Measurements from ENCODE around the gene CACNG4. TPM values are rescaled to one million over a fixed set of nuclear protein-coding genes. Genes with fewer than 3 reads are reported as not detected.

Gene CACNG4
- 10 to 100 TPM in 1 of 4 donors, 1 to 10 TPM in 3; 4.3 to 19.2 (median 5.1) TPM for polyA plus RNA-seq (ENCODE audit: insufficient read length in 4 of 4)

DNA sequence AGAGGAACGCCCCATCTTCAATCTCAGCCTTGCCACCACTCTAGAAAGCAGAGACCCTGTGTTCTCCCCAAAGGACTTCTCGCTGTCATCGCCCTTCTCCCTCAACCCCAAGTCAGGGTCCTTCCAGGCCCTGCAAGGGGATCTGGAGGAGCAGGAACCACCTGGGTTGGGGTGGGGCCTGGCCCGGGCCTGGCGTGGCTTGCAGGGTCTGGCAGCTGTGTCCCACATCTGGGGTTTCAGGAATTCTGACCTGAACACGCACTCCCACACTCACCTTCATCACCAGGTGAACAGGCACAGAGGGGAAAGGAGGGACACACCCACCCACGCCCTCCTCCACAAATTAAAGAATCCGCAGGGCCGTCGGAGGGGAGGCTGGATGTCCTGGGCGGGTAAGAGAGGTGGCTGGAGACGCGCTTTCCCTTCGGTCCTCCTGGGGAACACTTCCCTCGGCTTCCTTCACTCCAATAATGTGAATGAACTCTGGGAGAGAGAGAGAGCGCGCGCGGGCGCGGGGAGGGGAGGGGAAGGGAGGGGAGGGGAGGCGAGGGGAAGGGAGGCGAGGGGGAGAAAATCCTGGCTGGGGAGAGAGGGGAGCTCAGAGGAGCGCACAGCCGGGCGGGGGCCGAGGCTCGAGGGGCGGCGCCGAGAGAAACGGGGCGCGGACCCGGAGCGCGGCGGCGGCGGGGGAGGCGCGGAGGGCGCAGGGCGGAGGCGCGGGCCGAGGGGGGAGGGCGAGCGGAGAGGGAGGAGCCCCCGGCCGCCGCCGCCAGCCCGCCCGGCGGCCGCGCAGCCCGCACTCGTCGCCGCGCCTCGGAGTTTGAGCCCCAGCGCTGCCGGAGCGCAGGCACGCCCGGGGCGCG, at the start of gene CACNG4:
Gene CACNG4 (plus strand): TSS at position 799 of the 863 bp plus-strand sequence. CDS start 205 bp downstream, outside the sequence.
- no peak for DNase-seq (ENCODE audit: low read depth in 4 of 4, low spot score in 3 of 4)

DNA sequence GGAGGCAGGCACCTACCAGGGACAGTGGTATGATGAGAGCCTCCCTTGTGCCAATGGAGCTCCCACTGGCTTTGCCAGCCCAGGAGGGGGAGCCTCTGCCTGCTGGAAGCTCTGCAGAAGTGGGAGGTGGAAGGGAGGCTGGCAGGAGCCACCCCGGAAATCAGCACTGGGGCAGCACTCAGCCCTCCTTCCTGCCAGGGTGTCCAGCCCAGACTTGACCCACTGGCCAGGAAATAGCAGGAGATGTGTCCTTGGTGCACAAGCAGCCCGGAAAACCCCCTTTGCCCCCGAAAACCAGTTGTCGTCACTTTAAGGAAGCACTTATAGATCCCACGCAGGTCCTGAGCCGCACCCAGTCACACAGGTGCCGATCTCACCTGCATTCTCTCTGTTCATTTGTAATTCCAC, 49.3 kb upstream of the CACNG4 start:
- no peak for DNase-seq (ENCODE audit: low read depth in 4 of 4, low spot score in 3 of 4)

DNA sequence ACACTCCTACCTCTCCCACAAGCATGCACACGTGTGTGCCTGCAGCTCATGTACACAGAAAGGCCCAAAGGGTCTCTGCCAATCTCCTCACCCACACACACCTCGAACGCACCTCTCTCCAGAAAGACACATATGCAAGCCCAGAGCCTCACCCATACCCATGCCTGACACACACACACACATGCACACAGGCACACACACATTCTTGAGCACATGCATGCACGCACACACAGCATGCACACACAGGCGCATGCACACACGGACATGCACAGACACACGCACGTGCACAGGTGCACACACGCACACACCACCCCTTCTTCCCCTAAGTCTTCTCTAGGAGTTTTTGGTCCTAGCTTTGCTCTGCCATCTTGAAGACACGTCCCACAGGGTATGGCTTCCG, 48.7 kb upstream of the CACNG4 start:
- no peak for DNase-seq (ENCODE audit: low read depth in 4 of 4, low spot score in 3 of 4)

DNA sequence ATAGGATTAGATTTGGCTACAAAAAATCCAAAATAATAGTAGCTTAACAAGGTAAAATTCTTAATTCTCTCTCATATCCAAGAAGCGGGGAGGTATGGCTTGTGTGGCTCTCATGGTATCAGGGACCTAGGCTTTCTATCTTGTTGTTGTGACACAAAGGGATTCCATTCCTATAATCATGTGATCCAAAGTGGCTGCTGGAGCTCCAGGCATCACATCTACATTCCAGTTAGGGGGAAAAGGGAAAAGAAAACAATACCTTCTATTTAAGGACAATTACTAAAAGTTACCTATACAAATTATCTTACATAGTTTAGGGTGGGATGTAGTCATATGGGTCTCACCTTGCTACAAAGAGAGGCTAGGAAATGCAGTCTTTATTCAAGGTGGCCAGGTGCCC, 47.6 kb upstream of the CACNG4 start:
- no peak for DNase-seq (ENCODE audit: low read depth in 4 of 4, low spot score in 3 of 4)

- DNase-seq (ENCODE audit: low read depth in 4 of 4, low spot score in 3 of 4): no peak
Measured at GRCh38 chr17:66918896-66919295, 45.6 kb upstream of the CACNG4 start.

DNA sequence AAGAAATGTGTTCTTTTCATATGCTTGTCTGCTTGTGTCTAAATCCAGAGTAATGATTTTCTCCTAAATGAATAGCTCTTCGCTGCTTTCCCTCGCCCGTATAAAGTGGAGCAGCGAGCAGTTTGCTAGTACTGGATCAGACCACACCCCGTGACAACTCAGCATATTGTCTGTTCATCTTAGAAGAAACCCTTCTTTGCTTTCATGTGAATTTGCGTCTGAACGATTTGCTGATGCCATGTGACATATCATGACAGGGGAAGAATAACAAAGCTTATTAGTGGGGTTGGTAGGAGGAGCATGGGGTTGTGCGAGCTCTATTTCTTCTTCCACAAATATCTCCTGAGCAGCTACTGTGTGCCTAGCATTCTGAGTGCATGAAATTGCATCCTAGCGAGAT, 44.1 kb upstream of the CACNG4 start:
- DNase-seq (ENCODE audit: low read depth in 4 of 4, low spot score in 3 of 4): no peak

DNA sequence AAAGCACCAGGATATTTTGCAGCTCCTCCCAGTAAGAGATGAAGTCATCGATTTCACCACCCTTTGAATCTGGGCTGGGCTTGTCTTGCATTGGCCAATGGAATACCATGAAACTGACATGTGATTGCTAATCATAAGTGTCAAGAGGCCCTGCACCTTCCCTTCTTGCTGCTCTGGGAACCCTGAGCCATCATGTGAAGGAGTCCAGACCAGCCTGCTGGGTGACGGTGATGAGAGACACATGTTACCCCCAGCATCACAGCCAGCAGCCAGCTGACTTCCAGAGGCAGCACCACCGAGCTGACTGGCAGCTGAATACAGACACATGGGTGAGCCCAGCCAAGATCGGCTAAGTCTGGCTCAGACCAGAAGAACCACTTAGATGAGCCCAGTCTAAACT, 43.6 kb upstream of the CACNG4 start:
- no peak for DNase-seq (ENCODE audit: low read depth in 4 of 4, low spot score in 3 of 4)

- no peak for DNase-seq (ENCODE audit: low read depth in 4 of 4, low spot score in 3 of 4)
Measured at GRCh38 chr17:66923886-66924285, 40.6 kb upstream of the CACNG4 start.

GRCh38 chr17:66925811-66926500, 38.6 kb upstream of the CACNG4 start:
- no peak for DNase-seq (ENCODE audit: low read depth in 4 of 4, low spot score in 3 of 4)

GRCh38 chr17:66928949-66929348, 35.6 kb upstream of the CACNG4 start:
- no peak for DNase-seq (ENCODE audit: low read depth in 4 of 4, low spot score in 3 of 4)

- no peak for DNase-seq (ENCODE audit: low read depth in 4 of 4, low spot score in 3 of 4)
Measured at GRCh38 chr17:66929591-66929990, 34.9 kb upstream of the CACNG4 start.

DNA sequence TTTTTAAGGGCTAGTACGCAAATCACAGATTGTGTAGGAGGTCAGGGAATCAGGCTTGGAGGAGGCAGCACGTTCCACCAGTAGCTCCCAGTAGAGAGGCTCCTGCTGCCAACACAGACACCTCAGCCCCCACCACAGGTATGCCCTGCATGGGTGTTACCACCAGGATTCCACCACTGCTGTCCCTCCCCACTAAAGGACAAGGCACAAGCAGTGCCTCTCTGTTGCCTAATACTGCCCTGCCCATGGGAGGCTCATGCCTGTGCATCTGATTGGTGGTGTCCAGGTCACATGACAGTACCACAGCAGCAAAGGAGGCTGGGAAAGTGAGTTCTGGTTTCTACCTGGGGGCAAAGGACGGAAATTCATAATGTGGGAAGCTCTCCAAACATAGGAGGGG, 33.6 kb upstream of the CACNG4 start:
- no peak for DNase-seq (ENCODE audit: low read depth in 4 of 4, low spot score in 3 of 4)

DNA sequence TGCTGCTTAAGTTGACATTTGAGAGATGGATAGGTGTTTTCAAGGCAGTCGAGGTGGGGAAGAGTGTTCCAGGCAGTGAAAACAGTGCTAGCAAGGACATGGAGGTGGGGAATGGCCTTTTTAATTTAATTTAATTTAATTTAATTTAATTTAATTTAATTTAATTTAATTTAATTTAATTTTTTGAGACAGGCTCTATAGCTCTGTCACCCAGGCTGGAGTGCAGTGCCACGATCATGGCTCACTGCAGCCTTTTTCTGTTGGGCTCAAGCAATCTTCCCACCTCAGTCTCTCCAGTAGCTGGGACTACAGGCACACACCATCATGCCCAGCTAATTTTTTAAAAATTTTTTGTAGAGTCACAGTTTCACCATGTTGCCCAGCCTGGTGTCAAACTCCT, 32.2 kb upstream of the CACNG4 start:
- no peak for DNase-seq (ENCODE audit: low read depth in 4 of 4, low spot score in 3 of 4)

GRCh38 chr17:66934040-66934439, 30.5 kb upstream of the CACNG4 start:
- no peak for DNase-seq (ENCODE audit: low read depth in 4 of 4, low spot score in 3 of 4)

GRCh38 chr17:66935717-66936116, 28.8 kb upstream of the CACNG4 start:
- no peak for DNase-seq (ENCODE audit: low read depth in 4 of 4, low spot score in 3 of 4)

GRCh38 chr17:66938656-66939055, 25.9 kb upstream of the CACNG4 start:
- no peak for DNase-seq (ENCODE audit: low read depth in 4 of 4, low spot score in 3 of 4)

DNA sequence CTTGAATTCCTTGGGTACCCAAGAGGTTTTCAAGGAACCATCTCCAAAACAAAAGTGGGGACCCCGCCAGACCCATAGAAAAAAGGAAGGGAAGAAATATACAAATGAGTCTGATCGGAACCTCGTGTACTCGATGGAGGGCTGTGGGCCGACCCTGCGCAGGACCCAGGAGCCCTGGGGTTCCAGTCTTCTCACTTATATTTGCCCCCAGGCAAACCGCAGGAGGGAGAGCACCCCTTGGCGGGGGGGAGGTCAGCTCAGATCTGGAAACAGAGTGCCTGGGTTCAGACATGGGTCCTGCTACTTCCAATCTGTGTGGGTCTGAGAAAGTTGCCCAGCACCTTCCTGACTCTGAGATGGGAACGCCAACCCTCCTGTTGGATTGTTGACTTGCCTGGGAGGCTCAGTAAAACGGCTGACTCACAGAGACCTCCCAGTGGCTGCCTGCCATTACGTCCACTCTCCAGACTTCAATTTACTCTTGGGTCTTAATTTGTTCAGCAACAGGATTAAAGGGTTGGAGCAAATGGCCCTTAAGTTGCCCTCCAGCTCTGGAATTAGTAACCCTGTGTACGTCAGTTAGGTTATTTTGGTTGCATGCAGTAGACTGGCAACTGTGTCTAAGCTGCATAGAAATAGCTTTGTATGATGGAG, 24.9 kb upstream of the CACNG4 start:
- DNase-seq (ENCODE audit: low read depth in 4 of 4, low spot score in 3 of 4): no peak

- DNase-seq (ENCODE audit: low read depth in 4 of 4, low spot score in 3 of 4): no peak
Measured at GRCh38 chr17:66941249-66941648, 23.3 kb upstream of the CACNG4 start.

GRCh38 chr17:66941773-66942450, 22.6 kb upstream of the CACNG4 start:
- no peak for DNase-seq (ENCODE audit: low read depth in 4 of 4, low spot score in 3 of 4)

GRCh38 chr17:66942451-66943264, 21.8 kb upstream of the CACNG4 start:
- DNase-seq (ENCODE audit: low read depth in 4 of 4, low spot score in 3 of 4): no peak
